HG02763 (cell line): ENCODE results near the gene SPTBN5.

Experiments
- ATAC-seq: cut with Tn5 transposase; IDR thresholded peaks from one replicate; pipeline ENCODE4 v1.9.1; 2021; ENCODE audit warnings: mild to moderate bottlenecking, moderate library complexity; ENCODE audit not compliant: unreplicated experiment

SPTBN5 gene

DNA sequence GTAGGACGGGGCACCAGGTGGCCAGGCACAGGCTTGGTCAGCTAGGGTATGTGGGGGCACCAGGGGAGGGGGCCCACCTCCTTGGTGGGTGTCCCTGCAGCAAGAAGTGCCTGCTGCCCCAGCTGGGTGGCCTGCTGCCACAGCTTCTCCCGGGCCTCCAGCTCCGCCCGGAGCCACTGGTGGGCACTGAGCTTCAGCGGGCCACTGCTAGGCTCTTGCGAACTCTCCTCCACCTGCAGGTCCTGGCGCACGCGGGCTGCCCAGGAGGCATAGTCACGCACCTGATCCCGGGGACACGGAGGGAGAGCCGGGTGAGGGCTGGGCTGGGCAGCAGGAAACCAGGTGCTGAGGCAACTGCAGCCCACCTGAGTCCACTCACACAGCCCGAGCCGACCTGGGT lies 25.5 kb downstream of the SPTBN5 start:
- ATAC-seq = no peak

DNA sequence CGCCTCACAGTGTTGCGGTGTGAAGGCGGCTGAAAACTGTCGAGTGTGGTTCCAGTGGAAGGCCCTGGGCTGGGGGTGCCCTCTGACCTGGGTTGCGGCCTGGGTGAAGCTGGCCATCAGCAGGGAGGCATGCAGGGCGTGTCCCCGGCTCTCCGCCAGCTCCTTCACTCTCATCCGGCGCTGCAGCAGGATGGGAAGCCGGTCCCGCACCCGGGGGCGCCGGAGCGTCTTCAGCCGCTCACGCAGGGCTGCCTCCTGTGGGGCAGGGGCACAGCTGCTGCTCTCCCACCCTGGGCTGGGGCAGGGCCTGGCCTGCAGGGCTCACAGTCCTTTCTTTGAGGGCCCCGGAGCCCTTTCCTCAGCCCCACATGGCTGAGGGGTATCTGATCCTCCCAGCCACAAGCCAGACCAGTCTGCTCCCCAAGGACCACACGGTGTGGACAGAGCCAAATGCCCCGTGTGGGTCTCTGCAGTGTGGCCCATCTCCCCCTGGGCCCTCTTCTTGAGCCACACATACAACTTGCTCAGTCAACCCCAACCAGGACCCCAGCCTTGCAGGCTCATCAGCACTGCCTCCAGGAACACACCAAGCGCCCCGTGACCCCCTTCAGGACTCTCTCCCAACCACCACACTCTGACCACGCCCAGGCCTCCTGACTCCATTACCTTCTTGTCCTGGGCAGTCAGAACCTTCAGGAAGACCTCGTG lies 26.8 kb downstream of the SPTBN5 start:
- ATAC-seq = no peak

DNA sequence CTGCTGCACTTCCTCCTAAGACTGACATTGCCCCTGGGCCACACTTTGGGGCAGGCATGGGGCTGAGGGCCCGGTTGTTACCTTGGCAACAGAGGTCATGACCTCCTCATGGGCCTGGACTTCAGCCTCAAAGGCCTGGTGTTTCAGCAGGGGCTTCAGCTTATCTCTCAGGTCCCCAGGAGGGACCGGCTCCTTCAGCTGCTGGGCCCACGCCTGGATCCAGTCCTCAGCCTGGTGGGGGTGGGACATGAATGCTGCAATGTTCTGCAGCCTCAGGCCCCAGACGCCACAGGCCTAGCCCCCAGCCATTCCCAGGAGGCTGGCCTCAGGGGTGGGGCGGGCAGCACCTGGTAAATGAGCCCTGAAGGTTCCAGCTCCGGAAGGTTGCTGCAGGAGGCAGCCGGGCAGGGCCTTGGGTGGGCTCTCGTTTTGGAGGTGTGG lies 27.6 kb downstream of the SPTBN5 start:
- no peak for ATAC-seq

DNA sequence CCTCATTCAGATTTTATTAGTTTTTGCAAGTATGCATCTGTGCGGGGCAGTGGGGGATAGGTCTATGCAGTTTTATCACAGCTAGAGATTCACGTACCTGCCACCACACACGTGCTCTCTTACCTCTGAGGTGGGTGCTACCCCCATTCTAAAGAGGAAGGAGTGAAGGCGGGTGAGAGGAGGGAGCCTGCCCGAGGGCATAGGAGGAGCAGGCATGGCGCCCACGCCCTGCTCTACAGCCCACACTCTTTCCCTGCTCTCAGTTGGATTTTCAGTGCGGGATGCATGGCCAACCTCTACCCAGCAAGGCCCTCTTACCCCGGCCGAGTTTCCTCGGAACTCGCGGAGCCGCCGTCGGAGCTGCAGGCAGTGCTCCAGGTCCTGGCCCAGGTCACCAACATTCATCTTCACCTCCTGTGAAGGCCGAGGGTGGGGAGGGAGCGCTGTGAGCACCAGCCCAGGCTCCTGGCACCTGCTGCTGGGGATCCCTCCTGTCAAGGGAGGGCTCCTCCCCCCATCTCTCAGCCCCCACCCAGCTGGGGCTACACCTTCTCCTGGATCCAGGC lies 28.3 kb downstream of the SPTBN5 start:
- ATAC-seq = no peak

DNA sequence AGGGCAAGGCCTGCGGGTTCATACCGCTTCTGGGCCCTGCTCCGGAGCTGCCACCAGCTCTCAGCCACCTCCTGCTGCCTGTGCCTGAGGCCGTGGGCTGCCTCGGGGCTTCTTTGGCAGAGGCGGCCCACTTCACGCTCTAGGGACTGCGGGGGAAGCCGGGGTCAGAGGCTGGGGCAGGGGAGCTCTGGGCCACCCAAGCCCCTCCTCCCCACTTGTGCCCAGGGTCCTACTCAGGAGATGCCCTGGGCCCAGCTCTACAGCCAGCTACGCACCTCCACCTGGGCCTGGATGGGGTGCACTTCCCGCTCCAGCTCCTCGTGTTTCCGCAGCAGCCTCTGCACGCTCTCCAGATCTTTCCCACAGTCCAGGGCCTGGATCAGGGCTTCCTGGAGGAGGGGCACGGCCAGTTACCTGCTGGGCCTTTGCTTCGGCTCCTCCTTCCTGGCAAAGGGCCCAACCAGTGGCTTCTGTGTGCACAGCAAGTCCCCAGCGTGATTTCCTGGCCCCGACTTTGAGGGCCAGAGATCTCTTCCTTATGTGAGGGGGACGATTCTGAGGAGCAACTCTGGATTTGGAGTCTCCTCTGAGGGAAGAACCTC lies 31.2 kb downstream of the SPTBN5 start:
- ATAC-seq = no peak

DNA sequence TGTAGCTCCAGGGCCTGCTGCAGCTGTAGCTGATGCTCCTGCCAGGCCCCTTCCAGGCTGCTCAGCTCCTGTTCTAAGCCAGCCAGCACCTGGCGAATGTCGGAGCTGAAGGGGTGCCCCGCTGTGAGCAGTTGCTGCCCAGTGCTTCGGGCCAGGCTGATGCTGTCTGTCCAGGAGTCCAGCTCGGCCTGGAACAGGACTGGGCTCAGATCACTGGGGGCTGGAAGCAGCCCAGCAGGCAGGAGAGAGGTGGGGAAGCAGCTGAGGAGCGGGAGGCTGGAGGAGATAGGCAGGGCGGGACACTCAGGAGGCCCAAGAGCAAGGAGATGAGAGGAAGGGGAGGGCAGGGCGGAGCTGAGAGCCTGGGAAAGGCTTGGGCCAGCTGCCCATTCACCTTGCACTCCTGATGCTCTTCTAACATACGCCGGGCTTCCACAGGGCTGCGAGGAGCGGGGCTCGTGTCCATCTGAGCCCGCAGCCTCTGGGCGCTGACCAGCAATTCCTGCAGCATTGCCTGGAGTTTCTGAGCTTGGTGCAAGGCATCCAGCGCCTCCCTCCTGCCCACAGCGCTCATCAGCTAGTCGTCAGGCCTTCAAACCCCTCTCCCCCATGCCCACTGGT lies 32.0 kb downstream of the SPTBN5 start:
- ATAC-seq = no peak

DNA sequence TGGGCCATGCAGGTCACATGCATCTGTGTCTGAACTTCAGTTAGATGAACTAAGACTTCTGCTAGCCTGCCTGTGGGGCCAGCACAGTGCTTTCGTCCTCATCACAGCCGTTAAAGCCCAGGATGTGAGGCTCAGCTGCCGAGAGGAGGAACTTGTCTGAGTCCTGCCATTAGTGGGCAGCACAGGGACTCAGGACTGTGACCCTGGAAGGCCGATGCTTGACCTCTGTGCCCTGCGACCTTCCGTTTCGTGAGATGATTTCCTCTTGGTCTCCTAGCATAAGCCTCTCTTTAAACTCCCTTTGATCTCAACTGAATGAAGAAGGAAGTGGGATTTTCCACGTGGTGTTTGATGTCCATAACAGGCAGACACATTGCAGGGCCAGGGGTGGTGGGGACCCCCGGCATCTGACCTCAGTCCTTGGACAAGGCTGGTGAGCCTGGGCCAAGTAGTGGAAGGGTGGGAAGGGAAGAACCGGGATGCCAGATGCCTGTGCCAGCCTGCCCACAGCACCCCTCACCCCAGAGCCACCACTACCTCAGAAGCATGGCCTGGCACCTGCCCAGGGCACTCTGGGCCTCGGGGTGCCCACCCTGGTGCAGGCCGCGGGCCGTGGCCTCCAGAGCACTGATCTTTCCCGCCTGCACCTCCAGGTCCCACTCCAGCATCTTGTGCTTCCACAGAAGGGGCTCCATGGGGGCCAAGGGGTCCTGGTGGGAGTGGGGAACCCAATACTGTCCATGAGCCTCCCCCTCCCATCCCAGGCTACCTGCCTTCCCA lies 33.6 kb downstream of the SPTBN5 start:
- no peak for ATAC-seq

DNA sequence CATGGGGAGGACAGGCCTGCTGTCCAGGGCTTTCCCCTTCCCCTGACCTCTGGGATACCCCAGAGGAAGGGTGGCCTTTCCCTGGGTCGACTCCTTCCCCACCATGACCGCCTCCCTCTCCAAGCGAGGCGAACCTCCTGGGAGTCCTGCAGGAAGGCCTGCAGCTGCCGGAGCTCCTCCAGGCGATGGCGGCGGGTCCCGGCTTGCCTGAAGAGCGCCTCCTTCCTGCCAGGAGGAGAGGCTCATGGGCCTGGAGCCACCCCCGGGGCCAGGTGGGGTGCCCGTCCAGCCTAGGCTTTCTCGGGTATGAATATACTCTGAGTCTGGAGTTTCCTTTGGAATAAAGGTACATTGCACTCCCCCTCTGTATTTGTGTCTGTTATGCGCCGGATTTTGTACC lies 35.1 kb downstream of the SPTBN5 start:
- ATAC-seq = no peak

DNA sequence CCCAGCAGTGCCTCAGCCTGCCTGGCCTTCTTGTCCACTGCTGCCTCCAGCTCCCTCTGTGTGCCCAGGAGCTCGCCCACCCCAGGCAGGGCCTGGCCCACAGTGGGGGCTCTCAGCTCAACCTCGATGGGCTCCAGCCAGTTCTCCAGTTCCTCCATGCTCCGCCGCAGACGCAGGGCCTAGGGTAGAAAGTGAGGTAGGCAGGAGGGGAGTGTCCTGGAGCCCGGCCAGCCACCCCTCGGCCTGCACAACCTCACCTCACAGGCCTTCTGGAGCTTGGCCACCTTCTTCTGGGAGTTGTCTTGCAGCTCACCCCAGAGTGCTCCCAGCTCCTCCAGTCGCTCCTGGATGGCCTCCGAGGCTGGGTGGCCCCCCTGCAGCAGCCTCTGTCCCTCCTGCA lies 36.5 kb downstream of the SPTBN5 start:
- no peak for ATAC-seq

DNA sequence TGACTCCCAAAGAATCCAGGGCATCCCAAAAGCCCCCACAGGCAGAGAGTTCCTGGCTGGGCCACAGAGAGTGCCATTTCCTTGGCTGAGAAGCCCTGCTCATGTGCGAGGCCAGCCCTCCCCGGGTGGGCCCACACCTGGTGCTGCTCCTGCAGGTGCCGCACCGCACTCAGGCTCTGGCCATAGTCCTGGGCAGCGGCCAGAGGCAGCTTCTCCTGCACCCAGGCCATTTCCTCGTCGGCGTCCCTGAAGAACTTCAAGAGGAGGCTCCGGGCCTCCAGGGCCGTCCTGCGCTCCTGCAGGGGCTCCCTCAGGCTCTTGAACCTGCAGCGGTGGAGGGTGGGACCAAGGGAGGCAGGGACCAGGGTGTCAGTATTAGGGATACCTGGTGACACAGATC lies 37.1 kb downstream of the SPTBN5 start:
- ATAC-seq = no peak

DNA sequence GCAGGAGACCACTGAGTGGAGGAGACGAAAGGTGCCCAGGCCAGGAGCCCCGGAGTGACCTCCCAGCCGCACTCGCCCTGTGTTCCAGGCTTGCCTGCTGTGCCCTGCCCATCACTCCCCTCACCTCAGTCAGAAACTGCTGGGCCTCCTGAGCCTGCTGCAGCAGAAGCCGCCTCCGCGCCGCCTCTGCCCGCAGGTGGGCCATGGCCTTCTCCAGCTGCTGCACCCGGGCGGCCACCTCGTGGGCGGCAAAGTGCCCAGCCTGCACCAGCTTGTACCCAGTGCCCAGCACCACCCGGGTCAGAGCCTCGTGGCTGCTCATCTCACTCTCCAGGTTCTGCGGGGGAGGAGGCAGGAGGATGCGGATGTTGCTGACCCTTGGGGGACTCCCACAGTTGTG lies 37.6 kb downstream of the SPTBN5 start:
- no peak for ATAC-seq

DNA sequence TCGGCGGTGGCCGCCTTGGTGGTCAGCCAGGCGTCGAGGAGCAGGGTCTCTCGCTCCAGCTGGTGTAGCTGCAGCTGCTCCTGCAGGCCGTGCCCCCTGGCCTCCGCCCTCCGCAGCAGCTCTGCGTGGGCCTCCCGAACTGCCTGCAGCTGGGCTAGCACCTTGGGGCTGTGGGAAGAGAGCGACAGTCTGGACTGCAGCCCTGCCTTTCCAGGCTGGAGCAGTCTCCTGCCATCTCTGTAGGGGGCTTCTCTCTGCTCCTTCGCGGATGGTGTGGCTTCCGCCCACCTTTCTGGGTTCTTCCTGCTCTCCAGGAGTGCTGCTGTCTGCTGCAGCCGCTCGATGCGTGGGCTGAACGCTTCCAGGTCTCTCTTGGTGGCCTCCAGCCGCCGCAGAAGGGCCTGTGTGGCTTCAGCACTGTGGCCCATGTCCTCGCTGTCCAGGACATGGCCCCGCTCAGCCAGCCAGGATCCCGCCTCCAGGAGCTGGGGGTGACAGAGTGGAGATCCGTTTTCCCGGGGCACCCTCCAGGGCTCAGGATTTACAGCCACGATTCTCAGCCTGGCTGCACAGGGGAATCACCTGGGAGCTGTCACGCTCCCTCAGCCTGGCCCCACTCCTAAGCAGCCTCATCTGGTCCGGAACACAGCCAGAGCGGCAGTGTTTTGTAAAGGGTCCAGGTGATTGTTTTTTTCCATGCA lies 38.4 kb downstream of the SPTBN5 start:
- ATAC-seq = no peak

DNA sequence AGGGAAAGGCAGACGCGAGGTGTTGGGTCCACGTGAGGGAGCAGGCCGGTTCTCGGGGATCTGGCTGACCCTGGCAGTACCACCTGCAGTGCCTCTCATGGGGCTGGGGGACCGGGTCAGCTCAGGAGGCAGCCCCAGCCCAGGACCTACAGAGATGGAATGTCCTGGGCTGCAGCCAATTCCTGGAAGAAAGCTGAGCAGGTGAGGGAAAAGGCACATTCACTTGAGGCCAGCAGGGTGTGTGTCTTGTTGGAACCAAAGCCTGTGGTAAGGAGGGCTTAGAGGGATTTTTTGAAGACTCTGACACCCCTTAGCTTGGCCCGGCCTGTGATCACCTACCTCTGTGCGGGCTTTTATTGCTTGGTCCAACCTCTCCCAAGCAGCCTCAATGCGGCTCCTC lies 39.4 kb downstream of the SPTBN5 start:
- ATAC-seq = no peak

DNA sequence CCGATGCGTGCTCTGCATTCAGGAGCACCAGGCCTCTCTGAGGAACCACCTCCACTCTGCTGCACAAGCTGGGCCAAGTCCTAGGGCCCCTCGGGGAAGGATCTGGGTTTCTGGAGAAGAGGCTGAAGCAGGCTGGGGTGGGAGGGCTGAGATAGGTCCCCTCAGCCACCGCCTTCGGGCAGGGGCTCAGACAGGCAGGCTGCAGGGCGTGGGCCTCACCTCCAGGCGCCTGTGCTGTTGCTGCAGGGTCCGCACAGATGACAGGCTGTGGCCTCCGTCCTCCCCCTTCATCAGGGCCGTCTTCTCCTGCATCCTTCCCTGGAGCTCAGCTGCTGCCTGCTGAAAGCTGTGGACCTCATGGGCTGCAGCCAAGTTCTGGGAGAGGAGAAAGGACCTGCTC lies 40.0 kb downstream of the SPTBN5 start:
- no peak for ATAC-seq

DNA sequence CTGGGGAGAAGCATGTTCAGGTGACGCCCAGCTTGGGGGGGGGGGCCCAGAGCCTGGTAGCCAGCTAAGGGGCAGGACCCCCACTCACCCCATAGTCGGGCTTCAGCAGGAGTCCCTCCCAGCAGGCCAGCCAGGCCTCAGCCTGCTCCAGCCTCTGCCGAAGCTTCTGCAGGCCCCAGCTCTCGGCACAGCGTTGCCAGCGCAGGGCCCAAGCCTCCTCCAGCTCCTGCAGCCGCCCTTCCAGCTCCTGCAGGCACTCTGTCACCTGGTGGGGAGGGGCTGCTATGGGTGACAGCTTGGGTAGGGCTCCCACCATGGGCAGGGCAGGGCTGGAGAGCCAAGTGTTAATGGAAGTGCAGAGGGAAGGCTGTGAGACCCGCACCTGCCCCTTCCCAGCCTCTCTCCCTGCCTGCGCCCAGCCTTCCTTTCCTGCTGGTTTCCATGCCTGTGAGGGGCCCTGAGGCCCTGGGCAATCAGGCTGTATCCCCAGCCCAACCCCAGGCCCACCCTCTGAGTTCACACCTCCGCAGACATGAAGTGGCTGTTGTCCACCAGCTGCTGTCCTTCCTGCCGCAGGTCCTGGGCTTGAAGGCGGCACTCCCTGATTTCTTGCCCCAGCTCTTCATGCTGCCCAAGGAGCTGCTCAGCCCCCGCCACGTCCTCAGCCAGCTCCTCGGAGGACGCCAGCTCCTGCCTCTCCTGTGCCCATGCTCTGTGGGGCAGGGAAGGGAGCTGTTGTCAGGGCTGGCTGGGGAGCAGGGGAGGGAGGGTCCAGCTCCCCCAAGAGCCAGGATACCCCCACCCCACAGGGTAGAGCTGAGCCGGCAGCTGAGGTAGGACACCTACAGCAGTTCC lies 40.9 kb downstream of the SPTBN5 start:
- ATAC-seq = no peak

DNA sequence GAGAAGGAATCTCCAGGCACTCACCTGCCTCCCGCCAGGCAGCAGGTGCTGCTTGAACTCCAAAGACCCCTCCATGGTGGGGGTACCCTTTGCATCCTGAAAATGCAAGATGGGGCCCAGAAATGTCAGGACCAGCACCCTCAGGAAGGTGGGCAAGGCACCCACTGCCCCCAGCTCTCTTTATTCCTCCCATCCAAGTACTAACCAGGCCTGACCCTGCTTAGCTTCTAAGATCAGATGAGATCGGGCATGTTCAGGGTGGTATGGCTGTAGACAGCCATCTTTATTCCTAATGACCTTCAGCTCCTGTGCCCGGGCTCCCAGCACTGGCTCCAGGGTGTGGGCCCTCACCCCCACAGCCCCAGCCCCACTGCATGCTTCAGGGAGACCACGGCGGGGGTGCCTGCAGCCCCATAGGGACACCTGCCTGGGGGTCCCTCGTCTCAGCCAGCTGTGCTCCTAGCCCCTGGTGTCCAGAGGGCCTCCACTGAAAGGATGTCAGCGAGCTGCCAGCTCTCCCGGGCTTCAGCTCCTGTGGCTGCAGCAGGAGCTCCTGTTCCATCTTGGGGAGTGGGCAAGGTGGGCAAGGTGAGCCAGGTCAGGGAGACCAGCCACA lies 42.0 kb downstream of the SPTBN5 start:
- no peak for ATAC-seq

DNA sequence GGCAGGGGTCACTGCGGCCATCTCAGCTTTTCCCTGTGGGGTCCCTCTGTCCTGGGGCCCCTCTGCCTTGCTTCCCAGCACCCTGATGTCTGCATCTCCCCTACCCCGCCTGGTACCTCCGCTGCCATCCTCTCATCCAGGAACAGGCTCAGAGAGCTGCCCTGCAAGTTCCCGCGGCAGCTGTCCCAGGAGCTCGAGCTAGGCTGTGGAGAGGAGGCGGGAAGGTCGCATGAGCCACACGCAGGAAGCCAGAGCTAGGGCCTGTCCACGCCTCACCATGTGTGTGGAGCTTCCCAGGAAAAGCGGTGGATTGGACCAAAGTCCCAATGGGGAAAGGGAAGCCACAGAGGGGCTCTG lies 42.7 kb downstream of the SPTBN5 start:
- no peak for ATAC-seq

DNA sequence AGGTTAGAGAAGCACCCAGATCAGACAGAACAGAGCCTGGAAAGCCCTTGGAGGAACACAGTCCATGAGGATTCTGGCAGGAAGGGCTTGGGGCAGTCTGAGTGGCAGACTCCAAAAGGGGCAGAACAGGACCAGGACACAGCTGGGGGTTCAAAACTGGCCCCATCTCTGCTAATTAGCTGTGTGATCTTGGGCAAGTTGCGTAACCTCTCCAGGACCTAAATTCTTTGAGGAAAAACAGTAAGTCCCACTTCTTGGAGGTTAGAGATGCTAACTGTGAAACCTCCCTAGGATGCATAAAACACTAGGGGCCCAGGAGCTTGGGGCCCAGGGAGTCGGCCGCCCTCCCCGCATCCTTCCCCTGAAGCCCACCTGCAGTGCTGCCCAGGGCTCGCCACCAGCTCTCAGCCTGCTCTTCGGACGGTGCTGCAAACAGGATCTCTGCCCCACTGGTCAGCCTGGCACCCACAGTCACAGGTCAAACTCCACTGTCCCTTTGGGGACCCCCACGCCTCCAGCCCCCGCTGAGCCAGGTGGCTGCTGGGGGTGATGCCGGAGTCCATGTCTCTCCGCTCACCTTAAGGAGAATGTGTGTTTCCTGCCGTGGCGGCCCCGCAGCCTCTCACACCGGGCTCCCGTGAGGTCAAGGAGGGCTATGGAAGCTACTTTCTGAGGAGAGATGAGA lies 43.2 kb downstream of the SPTBN5 start:
- ATAC-seq = no peak

DNA sequence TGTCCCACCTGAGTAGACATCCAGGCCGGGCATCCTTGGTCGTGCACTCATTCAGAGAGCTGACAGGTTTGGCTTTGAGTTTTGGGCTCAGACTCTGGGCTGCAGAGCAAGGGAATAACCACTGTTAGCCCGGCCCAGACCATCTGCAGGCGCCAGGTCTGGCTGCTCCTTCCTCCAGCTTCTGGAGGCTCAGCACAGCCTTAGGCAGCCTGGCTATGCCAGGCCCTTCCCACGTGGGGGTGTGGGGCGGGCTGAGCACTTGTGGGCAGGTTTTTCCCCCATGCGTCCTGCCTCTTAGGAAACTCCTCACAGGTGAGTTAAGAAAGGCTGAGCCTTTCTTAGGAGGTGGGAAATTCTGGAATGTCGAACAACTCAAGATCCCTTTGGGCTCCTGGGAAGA lies 44.0 kb downstream of the SPTBN5 start:
- no peak for ATAC-seq
